ENCODE measurements around the gene GMPS. TPM values are rescaled to one million over a fixed set of nuclear protein-coding genes. Genes with fewer than 3 reads are reported as not detected.
A peak's percentile ranks its signal among the peaks of the same experiment; 100 is the strongest.
"Not testable (repeated sequence)": the region's sequence is repeated elsewhere in the genome, so short reads cannot be mapped to it uniquely, and the experiment has no call there.

GMPS gene
- total and polyA plus RNA-seq, 2 donors = 21.7 to 35.9 TPM

- WGBS = 88% methylated on average over 2 of the region's 2 CpGs
- Histone ChIP-seq H3K27ac (ENCODE audit: low read depth) (no peak overlapping the region), H3K36me3 (ENCODE audit: insufficient read depth) (no peaks in the 10 kb centered on the region), H3K4me3 (ENCODE audit: low read depth, low read length) (no peak overlapping the region), H3K4me1 (ENCODE audit: insufficient read depth) (no peaks in the 10 kb centered on the region)
- no peak for DNase-seq (ENCODE audit: extremely low spot score)
Measured at GRCh38 chr3:155861476-155862183, 8.8 kb upstream of the GMPS start.

GRCh38 chr3:155862290-155862982, 8.0 kb upstream of the GMPS start:
- H3K4me3 ChIP-seq (ENCODE audit: low read depth, low read length); DNase-seq (ENCODE audit: extremely low spot score); H3K36me3 ChIP-seq (ENCODE audit: insufficient read depth); H3K4me1 ChIP-seq (ENCODE audit: insufficient read depth); H3K27ac ChIP-seq (ENCODE audit: low read depth): not testable (repeated sequence)
- WGBS = 82% methylated on average over 12 of the region's 12 CpGs

- no peak overlapping the region for H3K4me3 ChIP-seq (ENCODE audit: low read depth, low read length)
- H3K36me3 ChIP-seq (ENCODE audit: insufficient read depth) = no peaks in the 10 kb centered on the region
- 81% methylated on average over 12 of the region's 12 CpGs for WGBS
- DNase-seq (ENCODE audit: extremely low spot score) = no peak
- no peak overlapping the region for H3K27ac ChIP-seq (ENCODE audit: low read depth)
- no peaks in the 10 kb centered on the region for H3K4me1 ChIP-seq (ENCODE audit: insufficient read depth)
Measured at GRCh38 chr3:155863072-155863784, 7.2 kb upstream of the GMPS start.

- Histone ChIP-seq H3K27ac (ENCODE audit: low read depth) (peak overlapping the region; percentile 85), H3K4me3 (ENCODE audit: low read depth, low read length) (peak overlapping the region; percentile 28), H3K36me3 (ENCODE audit: insufficient read depth) (no peaks in the 10 kb centered on the region), H3K4me1 (ENCODE audit: insufficient read depth) (no peaks in the 10 kb centered on the region)
- no peak for DNase-seq (ENCODE audit: extremely low spot score)
- WGBS = 22% methylated on average over 3 of the region's 3 CpGs
Measured at GRCh38 chr3:155869691-155870090, 759 bp upstream of the GMPS start.

- H3K27ac ChIP-seq (ENCODE audit: low read depth) = peak overlapping the region; percentile 95
- H3K4me3 ChIP-seq (ENCODE audit: low read depth, low read length) = peak overlapping the region; percentile 99
- DNase-seq (ENCODE audit: extremely low spot score) = no peak
- no peaks in the 10 kb centered on the region for H3K4me1 ChIP-seq (ENCODE audit: insufficient read depth)
- H3K36me3 ChIP-seq (ENCODE audit: insufficient read depth) = no peaks in the 10 kb centered on the region
- WGBS = under 1% methylated on average over 85 of the region's 85 CpGs
Measured at GRCh38 chr3:155870945-155871745, 695 bp downstream of the GMPS start.

- WGBS = under 1% methylated on average over 19 of the region's 19 CpGs
- no peaks in the 10 kb centered on the region for H3K36me3 ChIP-seq (ENCODE audit: insufficient read depth)
- no peaks in the 10 kb centered on the region for H3K4me1 ChIP-seq (ENCODE audit: insufficient read depth)
- peak overlapping the region; percentile 95 for H3K27ac ChIP-seq (ENCODE audit: low read depth)
- no peak for DNase-seq (ENCODE audit: extremely low spot score)
- peak overlapping the region; percentile 99 for H3K4me3 ChIP-seq (ENCODE audit: low read depth, low read length)
Measured at GRCh38 chr3:155871746-155872158, 1.3 kb downstream of the GMPS start.

GRCh38 chr3:155872904-155873646, 2.6 kb downstream of the GMPS start:
- WGBS = 84% methylated on average over 8 of the region's 8 CpGs
- no peak overlapping the region for H3K4me3 ChIP-seq (ENCODE audit: low read depth, low read length)
- H3K36me3 ChIP-seq (ENCODE audit: insufficient read depth) = no peaks in the 10 kb centered on the region
- no peaks in the 10 kb centered on the region for H3K4me1 ChIP-seq (ENCODE audit: insufficient read depth)
- H3K27ac ChIP-seq (ENCODE audit: low read depth) = no peak overlapping the region
- DNase-seq (ENCODE audit: extremely low spot score) = no peak

- DNase-seq (ENCODE audit: extremely low spot score) = no peak
- no peaks in the 10 kb centered on the region for H3K36me3 ChIP-seq (ENCODE audit: insufficient read depth)
- H3K27ac ChIP-seq (ENCODE audit: low read depth) = no peak overlapping the region
- H3K4me3 ChIP-seq (ENCODE audit: low read depth, low read length) = no peak overlapping the region
- H3K4me1 ChIP-seq (ENCODE audit: insufficient read depth) = no peaks in the 10 kb centered on the region
- 67% methylated on average over 3 of the region's 3 CpGs for WGBS
Measured at GRCh38 chr3:155876037-155876436, 5.6 kb downstream of the GMPS start.

GRCh38 chr3:155876503-155876902, 6.1 kb downstream of the GMPS start:
- Histone ChIP-seq H3K36me3 (ENCODE audit: insufficient read depth) (no peaks in the 10 kb centered on the region), H3K4me3 (ENCODE audit: low read depth, low read length) (no peak overlapping the region), H3K4me1 (ENCODE audit: insufficient read depth) (no peaks in the 10 kb centered on the region), H3K27ac (ENCODE audit: low read depth) (no peak overlapping the region)
- no peak for DNase-seq (ENCODE audit: extremely low spot score)
- 81% methylated on average over 2 of the region's 2 CpGs for WGBS

- Histone ChIP-seq H3K36me3 (ENCODE audit: insufficient read depth) (no peaks in the 10 kb centered on the region), H3K27ac (ENCODE audit: low read depth) (no peak overlapping the region), H3K4me1 (ENCODE audit: insufficient read depth) (peaks cover 2% of the 10 kb centered on the region), H3K4me3 (ENCODE audit: low read depth, low read length) (no peak overlapping the region)
- DNase-seq (ENCODE audit: extremely low spot score) = no peak
Measured at GRCh38 chr3:155880286-155880685, 9.8 kb downstream of the GMPS start.

- Histone ChIP-seq H3K4me1 (ENCODE audit: insufficient read depth) (peaks cover 2% of the 10 kb centered on the region), H3K27ac (ENCODE audit: low read depth) (no peak overlapping the region), H3K4me3 (ENCODE audit: low read depth, low read length) (no peak overlapping the region), H3K36me3 (ENCODE audit: insufficient read depth) (no peaks in the 10 kb centered on the region)
- no peak for DNase-seq (ENCODE audit: extremely low spot score)
- WGBS = 84% methylated on average over 7 of the region's 7 CpGs
Measured at GRCh38 chr3:155884292-155884691, 13.8 kb downstream of the GMPS start.

GRCh38 chr3:155885292-155885691, 14.8 kb downstream of the GMPS start:
- Histone ChIP-seq H3K4me3 (ENCODE audit: low read depth, low read length) (no peak overlapping the region), H3K4me1 (ENCODE audit: insufficient read depth) (peaks cover 2% of the 10 kb centered on the region), H3K36me3 (ENCODE audit: insufficient read depth) (no peaks in the 10 kb centered on the region), H3K27ac (ENCODE audit: low read depth) (no peak overlapping the region)
- DNase-seq (ENCODE audit: extremely low spot score) = no peak

GRCh38 chr3:155886348-155886747, 15.9 kb downstream of the GMPS start:
- WGBS = 94% methylated on average over 8 of the region's 8 CpGs
- not testable (repeated sequence) for H3K36me3 ChIP-seq (ENCODE audit: insufficient read depth); H3K4me1 ChIP-seq (ENCODE audit: insufficient read depth); H3K27ac ChIP-seq (ENCODE audit: low read depth); H3K4me3 ChIP-seq (ENCODE audit: low read depth, low read length); DNase-seq (ENCODE audit: extremely low spot score)

Data from urinary bladder (tissue), 4 donors.